ENCODE measurements around the gene CAVIN2.

Gene CAVIN2, protein sequence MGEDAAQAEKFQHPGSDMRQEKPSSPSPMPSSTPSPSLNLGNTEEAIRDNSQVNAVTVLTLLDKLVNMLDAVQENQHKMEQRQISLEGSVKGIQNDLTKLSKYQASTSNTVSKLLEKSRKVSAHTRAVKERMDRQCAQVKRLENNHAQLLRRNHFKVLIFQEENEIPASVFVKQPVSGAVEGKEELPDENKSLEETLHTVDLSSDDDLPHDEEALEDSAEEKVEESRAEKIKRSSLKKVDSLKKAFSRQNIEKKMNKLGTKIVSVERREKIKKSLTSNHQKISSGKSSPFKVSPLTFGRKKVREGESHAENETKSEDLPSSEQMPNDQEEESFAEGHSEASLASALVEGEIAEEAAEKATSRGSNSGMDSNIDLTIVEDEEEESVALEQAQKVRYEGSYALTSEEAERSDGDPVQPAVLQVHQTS

DNA sequence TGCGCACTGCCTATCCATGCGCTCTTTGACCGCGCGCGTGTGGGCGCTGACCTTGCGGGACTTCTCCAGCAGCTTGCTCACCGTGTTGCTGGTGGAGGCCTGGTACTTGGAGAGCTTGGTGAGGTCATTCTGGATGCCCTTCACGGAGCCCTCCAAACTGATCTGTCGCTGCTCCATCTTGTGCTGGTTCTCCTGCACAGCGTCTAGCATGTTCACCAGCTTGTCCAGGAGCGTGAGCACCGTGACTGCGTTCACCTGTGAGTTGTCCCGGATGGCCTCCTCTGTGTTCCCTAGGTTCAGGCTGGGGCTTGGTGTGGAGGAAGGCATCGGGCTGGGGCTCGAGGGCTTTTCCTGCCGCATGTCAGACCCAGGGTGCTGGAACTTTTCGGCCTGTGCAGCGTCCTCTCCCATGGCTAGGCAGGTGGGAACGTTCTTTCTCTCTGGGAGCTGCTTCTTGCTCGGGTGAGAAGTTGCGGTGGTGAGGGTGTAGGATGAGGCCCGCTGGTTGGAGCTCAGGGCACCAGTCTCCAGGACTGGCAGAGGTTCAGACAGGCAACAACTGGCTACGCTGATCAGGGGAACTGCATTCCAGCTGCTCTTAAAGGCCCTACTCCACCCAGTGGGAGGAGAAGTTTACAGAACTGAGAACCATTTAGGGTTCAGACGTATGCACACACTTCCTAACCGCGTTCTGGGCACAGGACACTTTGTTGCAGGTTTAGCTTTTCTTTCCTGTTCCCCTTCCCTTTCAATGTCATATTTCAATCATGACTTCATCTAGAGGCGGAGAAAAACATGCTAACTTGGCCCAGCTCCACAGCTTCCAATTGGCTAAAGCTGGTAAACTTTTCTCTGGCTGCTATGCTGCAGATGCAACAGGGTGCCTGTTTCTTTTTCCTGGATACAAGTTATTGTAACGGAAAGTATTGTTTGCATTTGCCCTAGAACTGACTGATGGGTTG is at the start of gene CAVIN2:
Gene CAVIN2, minus strand, starts transcription at position 574 of the 962 bp plus-strand sequence. Its CDS starts 163 bp downstream, at position 411.
- no peak for DNase-seq (ENCODE audit: low read depth in 2 of 2)

DNA sequence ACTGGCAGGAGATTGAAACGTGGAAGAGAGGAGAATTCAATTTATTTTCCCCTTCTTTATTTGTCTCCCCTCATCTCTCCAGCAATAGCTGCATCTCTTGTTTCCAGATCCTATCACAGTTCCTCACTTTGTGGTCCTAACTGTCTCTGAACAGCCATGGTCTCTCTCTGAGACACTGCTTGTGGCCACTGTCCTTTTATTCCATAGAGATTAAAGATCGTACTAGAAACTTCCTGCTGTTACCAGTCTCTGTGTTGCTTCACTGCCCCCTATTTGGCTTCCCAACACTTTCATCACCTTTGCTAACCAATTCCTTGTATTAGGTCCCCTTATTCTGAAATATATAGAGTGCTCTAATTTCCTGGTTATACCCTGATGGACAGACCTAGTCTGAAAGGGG is 48.9 kb upstream of the CAVIN2 start:
- no peak for DNase-seq (ENCODE audit: low read depth in 2 of 2)

DNA sequence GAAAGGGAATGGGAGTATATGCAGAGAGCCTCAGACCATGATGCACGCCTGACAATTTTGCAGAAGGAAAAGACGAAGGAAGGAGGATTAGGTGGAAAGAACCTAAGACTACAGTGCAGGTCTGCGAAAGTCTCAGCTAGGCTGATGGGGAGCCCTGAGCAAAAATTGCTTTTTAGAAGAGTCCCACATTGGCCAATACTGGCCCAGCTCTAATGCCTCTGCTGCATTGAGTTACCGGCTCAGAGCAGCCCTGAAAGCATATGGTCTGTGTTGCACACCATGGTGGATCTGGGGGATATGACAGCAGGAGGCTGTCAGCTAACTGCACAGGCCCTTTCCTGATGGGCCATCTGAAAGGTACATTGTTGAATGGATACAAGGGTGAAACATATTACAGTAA is 48.3 kb upstream of the CAVIN2 start:
- DNase-seq (ENCODE audit: low read depth in 2 of 2) = no peak

DNA sequence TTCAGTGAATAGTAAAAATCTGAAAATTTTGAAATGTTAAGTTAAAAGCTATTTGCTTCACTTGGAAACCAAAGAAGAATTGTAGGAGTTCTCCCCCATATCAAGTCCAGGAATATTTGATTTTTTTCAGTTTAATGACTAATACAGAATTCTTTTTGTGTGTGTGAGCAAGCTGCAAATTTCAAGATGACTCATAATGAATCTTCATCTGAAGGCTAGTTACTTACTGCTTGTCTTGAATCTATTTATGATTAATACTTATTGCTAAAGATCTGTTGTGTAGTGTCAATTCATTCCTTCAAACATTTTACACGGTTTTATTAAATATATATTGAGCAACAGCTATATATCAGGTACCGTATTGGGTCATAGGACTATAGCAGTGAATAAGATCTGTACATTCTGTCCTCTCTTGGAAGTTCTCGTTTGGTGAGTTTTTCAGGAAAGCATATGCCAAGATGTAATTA is 47.8 kb upstream of the CAVIN2 start:
- no peak for DNase-seq (ENCODE audit: low read depth in 2 of 2)

DNA sequence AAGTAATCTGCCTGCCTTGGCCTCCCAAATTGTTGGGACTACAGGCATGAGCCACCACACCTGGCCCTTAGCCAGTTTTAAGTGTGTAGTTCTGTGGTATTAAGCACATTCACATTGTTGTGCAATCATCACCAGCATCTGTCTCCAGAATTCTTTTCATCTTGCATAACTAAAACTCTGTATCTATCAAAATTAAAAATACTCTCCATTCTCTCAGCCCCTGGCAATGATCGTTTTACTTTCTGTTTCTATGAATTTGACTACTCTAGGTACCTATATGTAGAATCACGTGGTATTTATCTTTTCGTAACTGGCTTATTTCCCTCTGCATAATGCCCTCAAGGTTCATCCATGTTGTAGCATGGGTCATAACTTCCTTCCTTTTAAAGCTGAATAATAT is 45.5 kb upstream of the CAVIN2 start:
- no peak for DNase-seq (ENCODE audit: low read depth in 2 of 2)

DNA sequence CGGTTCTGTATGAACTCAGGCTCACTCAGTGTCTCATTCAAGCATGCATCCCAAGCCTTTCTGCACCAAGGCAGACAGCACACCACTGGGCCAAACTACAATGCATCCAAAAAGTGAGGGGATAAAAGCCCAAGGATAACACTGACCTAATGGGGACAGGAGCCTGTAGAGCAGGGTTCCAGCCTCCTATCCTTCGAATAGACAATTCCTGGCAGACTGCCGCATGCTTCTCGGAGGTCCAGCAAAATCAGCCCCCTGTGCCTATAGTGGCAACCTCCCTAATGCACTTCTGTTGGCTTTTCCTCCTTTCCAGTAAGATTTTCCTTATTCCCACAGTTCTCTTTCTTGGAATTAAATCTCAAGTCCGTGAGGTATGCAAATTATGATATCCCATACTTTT is 44.8 kb upstream of the CAVIN2 start:
- no peak for DNase-seq (ENCODE audit: low read depth in 2 of 2)

DNA sequence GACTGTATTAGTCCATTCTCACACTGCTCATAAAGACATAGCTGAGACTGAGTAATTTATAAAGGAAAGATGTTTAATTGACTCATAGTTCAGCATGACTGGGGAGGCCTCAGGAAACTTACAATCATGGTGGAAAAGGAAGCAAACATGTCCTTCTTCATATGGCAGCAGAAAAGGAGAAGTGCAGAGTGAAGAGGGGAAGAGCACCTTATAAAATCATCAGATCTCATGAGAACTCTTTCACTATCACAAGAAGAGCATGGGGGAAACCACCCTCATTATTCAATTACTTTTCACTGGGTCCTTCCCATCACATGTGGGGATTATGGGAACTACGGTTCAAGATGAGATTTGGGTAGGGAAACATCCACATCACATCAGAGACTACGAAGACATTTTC is 43.0 kb upstream of the CAVIN2 start:
- no peak for DNase-seq (ENCODE audit: low read depth in 2 of 2)

DNA sequence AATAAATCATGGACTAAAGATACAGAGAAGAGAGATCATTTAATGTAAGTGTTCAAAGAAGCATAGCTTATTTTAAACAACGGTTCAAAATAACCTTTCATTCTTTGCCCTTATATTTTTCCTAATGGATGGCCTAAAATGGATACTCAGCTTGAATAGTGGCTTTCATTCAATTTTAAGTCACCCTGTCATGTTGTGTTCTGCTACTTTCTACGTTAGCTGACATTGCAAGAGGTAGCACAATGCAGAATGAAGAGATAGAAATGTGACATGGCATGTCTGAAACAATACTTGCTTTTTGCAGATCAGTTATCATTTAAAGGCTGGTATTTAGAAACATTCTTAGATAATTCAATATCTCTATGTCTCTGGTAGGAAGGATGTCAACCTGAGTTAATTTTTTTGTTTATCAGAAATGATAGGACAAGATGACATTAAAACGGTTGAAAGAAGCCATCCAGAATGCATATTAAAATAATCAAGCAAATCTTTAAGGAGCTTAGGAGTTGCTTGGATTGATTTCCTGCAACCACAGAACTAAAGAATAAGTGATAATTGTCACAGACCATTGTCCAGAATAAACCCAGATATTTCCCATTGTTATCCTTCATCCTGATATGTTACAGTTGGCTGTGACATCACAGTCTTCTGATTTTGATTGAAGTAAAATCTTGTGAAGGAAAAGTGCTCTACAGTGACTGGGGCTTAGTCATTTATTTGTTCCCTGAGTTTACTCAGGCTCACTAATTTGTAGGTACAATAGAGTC is 41.7 kb upstream of the CAVIN2 start:
- no peak for DNase-seq (ENCODE audit: low read depth in 2 of 2)

DNA sequence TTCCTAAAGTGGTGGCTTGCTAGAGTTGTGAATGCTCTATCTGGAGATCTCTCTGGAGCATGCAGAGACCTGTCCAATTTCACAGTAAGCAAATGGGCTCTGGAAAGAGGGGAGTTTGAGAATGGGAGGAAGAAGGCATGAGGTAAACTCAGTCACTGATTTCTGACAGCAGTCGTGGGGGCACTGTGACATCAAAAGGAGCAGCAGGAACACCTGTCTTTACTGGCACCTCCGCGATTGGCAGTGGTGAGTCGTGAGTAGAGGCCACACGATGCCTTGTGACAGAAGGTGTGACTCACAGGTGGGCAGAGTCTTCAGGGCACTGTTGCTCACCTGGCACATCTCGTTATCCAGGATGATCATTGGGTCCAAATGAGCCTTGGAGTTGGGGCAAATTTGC is 38.8 kb upstream of the CAVIN2 start:
- DNase-seq (ENCODE audit: low read depth in 2 of 2) = no peak

DNA sequence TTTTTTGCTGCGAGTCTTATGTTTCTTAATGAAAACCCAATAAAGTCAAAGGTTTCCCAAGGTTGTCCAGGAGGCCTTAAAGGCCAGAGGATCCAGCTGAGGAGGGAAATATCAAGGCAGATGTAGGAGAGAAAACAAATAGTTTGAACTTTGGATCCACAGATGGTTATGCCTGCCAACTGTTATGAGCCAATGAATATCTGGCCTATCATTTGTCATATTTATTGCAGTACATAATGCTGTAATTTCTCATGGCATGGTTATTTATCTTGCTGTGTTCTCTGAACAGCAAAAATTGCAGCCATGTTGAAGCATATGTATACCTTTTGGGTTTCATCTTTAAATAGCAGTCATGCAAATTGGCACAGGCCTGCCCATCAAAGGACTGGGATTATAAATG is 38.2 kb upstream of the CAVIN2 start:
- no peak for DNase-seq (ENCODE audit: low read depth in 2 of 2)

DNA sequence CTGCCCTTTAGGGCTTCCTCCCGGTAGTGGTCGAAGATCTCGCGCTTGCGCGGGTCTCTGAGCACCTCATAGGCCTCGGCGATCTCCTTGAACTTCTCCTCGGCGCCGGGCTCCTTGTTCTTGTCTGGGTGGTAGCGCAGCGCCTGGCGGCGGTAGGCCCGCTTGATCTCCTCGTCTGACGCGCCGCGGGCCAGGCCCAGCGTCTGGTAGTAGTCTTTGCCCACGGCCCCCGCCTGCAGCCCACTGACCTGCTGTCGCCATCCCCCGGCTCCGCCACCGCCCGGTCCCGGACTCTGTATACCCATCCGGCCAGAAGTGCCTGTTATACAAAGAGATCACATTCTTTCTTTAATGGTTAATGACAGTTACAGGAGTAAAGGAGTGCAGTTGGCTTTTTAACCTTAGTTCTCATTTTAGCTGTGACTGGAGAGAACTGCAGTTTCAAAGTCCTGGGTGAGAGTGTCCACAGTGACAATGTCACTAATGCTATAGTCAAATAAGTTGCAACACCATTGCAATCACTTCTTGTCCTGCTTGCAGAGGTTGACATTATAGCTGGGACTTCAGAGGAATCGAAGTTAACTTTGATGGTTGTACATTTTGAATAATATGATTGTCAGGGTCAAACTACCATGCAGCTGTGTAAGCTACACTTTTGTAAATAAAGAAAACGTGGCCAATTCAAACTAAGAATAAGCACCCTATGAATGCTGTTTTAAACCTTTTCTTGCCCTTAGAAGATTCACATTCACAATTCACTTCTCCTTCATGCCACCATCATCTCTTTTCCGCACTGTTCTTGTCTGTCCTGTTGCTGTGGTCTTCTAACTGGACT is 35.3 kb upstream of the CAVIN2 start:
- DNase-seq (ENCODE audit: low read depth in 2 of 2) = no peak

DNA sequence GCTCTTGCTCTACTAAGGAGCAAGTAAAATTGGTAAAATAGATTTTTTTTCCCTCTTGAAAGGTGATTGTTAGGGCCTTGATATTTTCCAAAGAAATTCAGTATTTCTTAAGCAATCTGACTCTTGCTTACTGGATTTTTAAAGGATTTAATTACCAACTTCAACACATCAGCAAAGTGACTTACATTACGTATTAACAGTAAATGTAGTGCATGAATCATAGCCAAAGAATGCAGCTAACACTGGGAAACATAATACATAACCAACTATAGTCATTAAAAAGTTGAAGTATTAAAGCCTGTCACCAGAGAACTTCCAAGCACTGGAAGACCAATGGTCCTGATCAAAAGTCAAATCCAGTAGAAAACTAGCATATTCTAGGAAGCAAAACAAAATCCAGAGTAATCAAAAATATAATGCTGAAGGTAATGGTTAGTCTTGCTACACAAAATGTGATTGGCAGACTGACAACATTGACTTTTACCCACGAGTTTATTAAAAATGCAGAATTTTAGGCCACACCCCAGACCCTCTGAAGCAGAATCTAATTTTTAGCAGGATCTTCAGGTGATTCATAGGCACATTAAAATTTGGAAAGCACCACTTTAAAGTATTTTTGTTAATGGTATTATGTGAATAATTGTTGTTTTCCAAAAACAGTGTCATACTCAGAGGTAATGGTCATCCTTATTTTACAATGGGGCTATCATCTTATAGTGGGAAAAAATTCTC is 31.8 kb upstream of the CAVIN2 start:
- DNase-seq (ENCODE audit: low read depth in 2 of 2) = no peak

DNA sequence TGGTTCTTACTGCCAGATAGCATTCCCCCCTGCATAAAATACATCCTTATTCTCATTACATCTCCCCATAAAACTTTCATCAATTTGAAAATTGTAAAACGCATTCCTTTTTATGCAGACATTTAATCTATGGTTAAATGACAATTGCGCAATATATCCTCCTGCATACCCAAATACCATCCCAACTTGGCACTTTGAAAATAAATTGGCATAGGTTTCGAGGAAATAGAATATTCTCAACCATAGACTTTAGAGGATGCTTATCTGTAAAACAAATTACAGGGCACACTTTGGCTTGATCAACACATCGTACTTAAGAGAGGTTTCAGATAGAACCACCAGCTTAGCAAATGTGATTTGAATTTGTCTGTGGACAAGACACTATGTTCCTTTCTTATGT is 31.0 kb upstream of the CAVIN2 start:
- DNase-seq (ENCODE audit: low read depth in 2 of 2) = no peak

DNA sequence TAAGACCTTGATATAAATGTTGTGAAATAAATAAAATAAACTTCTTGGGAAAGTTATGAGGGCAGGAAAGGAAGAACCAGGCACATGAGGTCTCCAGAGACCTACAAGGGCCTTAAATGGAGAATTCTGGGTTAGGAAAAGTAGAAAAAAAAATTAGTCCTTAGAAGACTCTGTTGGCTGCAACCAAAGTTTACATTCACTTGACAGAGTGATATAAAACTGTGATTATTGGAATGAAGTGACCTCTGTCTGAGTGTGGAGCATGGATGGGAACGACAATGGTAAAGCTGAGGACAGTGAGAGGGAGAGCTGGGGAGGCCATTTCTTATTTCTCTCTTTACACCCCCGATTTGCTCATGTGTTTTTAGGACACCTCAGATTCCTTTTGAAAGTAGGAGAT is 29.0 kb upstream of the CAVIN2 start:
- no peak for DNase-seq (ENCODE audit: low read depth in 2 of 2)

DNA sequence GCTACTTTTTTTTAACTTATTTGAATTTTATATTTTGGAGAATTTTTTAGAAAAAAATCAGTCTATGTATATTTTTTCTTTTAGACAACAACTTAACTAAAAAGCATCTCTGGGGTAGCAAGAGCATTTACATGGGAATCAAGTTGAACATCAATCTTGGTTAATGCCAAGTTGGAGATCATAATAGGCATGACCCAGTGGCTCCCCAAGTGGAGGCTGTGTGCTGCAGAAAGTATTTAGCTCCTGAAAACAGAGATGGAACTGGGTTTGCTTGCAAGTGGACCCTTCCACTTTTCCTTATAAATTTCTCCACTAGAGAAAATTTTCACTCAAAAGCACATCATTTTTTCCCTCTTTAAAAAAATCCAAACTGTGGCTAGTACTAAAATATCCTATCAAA is 23.9 kb upstream of the CAVIN2 start:
- DNase-seq (ENCODE audit: low read depth in 2 of 2) = no peak

DNA sequence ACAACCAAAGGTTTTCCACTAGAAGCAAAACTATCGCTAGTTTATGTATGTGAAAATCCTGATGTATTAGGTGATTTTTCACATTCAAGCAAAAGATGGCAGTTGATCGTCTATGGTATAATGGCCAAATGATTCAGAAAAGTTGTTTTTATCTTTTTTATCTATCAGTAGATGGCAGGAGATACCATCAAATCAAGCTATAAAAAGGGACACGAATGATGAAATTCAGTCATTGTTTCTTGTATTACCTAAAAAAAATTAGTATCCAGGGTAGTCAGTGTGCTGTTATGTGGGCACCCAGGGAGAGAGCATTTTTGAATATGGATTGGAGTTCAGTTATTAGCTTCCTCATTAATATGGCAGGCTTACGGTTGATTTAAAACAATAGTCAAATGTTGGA is 22.9 kb upstream of the CAVIN2 start:
- DNase-seq (ENCODE audit: low read depth in 2 of 2) = no peak

DNA sequence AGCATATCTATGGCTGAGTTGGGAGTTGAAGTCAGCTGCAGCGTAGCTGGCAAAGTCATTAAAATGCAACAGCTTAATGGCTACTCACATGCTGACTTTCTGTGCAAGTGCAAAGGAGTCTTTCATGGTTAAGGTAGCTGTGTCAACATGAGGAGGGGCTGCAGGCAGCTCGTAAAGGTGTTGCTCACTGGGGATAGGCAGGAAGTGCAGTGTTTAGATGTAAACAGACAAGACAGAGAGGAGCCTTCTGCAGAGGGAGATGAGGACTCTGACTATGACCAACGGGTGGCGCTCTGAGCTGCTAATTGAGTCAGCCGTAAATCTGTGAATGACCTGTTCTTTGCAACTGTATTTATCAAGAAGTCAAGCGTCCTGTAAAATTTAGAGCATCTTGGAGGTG is 22.3 kb upstream of the CAVIN2 start:
- no peak for DNase-seq (ENCODE audit: low read depth in 2 of 2)

DNA sequence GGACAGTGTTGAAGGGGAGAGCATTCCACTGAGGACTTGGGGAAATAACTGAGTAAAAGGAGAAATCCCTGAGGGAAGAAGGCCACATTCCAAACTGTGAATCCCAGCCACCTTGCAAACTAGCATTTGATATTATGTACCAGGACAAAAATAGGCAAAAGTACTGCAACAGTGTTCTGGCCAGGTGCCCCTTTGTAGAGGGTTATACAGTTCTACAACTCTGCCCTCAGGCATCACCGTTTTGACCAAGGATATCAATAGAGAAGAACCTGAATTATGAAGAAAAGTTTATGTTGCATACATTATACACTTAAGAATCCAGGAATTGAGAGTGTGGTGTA is 20.6 kb upstream of the CAVIN2 start:
- no peak for DNase-seq (ENCODE audit: low read depth in 2 of 2)

DNA sequence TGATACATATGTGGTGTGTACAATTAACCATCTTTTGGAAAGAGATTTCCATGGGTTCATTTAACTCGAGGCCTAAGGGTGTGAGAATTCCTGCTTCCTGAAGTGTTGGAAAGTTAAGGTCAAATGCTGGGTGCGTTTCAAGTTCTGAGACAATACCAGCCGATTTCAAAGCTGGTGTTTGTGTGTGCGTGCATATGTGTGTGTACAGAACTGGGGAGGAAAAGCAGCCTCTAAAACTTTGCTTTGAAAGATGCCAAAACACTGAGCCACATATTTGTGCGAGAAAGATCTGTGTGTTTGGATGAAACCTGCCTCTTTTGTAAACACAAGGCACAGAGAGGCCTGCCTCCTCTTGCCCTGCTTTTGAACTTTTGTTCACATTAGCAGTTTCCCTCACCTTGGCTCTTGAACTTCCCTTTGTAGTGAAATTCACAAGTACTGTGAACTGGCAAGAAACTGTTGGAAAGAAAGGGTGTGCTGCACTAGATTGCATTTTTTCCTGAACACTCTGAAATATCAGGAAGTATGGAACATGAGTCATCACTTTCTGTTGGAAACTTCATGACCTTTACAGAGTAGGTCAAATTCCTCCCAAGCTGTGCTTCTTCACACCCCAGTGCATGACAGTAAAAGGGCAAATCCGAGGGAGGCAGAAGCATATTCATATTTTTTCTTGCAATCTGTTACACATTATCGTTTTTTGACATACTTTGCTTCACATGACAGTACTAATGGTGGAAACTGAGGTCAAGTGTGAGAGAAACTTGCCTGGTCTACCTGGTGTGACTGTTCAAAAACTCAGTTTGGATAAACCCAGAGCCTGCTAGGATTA is 20.0 kb upstream of the CAVIN2 start:
- DNase-seq (ENCODE audit: low read depth in 2 of 2) = no peak

DNA sequence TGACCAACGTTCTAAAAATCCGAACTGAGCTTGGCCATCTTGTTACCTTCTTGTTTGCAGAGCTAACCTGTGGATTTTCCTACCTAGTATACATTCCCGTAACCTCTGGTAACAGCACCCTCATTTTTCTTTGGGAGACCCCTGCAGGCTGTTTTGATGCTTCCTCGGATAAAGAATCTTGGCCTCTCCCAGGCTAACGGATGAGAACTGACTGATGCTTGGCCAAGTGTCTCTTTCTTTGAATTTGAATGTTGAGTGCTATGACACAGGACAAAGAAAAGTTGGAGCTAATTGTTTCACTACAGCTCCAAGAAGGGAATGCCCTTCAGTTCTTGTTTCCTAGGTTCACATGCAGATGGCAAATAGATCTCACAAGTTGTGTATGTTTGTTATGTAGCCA is 19.3 kb upstream of the CAVIN2 start:
- DNase-seq (ENCODE audit: low read depth in 2 of 2) = no peak
